ENCODE data around the gene METTL22. TPM values are rescaled to one million over a fixed set of nuclear protein-coding genes. Genes with fewer than 3 reads are reported as not detected.

The METTL22 gene
- polyA plus RNA-seq, 1 of the 3 experiments (the other 2 are of a cell fraction) = 38.3 TPM

DNA sequence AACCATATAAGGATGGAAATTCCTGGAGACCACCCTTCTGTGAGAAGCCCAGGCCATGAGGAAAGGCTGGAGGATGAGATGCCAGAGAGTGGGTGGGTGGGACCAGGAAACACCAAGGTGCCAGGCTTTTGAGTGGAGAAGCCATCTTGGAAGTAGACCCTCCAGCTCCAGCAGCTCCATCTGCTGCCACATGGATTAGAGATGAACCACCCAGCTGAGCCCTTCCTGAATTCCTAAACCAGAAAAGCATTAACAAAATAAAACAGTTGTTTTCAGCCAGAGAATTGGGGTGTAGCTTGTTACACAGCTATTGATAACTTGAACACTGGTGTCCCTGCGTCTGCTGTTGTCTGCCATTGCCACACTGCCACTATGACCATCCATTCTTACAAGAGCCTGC is 24.9 kb upstream of the METTL22 start:
- CTCF ChIA-PET = interaction anchor here (1.1 to 1.5 kb wide), 3 partner anchors 10 to 65 kb away, joined by 3 to 4 read pairs (median 4); no protein-coding TSS in a partner anchor
- WGBS (ENCODE audit: low lambda C conversion rate) = 33% methylated on average over 1 of the region's 1 CpG
- POLR2A ChIA-PET = no interaction called here

More for the DNA sequence above, 24.9 kb upstream of the METTL22 start:
- Histone ChIP-seq H3K9ac (no peak overlapping the region), H3K79me2 (ENCODE audit: insufficient read depth) (no peaks in the 10 kb centered on the region), H3K27ac (ENCODE audit: low read depth in 2 of 2, low read length in 1 of 2) (no peak overlapping the region), H3K36me3 (replicated peaks in 1 of 2; ENCODE audit: control insufficient read depth in 1 of 2, insufficient read depth in 2 of 2, low read length in 1 of 2) (no peaks in the 10 kb centered on the region), H3K4me2 (no peak overlapping the region), H3K4me3 (ENCODE audit: low read depth in 2 of 2, low read length in 1 of 2) (no peak overlapping the region), H2AFZ (ENCODE audit: low read depth) (no peak overlapping the region), H3K4me1 (ENCODE audit: control insufficient read depth in 1 of 2, insufficient read depth in 2 of 2, low read depth in 1 of 2, low read length in 1 of 2) (no peaks in the 10 kb centered on the region), H3K27me3 (ENCODE audit: insufficient read depth) (no peaks in the 10 kb centered on the region), H4K20me1 (ENCODE audit: insufficient read depth) (no peaks in the 10 kb centered on the region), H3F3A (replicated peaks; ENCODE audit: insufficient read depth) (no peaks in the 10 kb centered on the region), H3K9me3 (no peaks in the 10 kb centered on the region), H3K9me2 (no peaks in the 10 kb centered on the region)
- no peak for TF ChIP-seq EZH2phosphoT487 (IDR thresholded peaks at IDR 0.05; ENCODE audit: borderline replicate concordance, low read depth)
- no peak for TF ChIP-seq CTCF (IDR thresholded peaks at IDR 0.05)
- TF ChIP-seq PBX3 (IDR thresholded peaks at IDR 0.05) = no peak
- no peak for TF ChIP-seq FOXM1 (IDR thresholded peaks at IDR 0.05; ENCODE audit: low read depth)
- no peak for TF ChIP-seq TCF12 (IDR thresholded peaks at IDR 0.05)
- TF ChIP-seq, protein P1, sequence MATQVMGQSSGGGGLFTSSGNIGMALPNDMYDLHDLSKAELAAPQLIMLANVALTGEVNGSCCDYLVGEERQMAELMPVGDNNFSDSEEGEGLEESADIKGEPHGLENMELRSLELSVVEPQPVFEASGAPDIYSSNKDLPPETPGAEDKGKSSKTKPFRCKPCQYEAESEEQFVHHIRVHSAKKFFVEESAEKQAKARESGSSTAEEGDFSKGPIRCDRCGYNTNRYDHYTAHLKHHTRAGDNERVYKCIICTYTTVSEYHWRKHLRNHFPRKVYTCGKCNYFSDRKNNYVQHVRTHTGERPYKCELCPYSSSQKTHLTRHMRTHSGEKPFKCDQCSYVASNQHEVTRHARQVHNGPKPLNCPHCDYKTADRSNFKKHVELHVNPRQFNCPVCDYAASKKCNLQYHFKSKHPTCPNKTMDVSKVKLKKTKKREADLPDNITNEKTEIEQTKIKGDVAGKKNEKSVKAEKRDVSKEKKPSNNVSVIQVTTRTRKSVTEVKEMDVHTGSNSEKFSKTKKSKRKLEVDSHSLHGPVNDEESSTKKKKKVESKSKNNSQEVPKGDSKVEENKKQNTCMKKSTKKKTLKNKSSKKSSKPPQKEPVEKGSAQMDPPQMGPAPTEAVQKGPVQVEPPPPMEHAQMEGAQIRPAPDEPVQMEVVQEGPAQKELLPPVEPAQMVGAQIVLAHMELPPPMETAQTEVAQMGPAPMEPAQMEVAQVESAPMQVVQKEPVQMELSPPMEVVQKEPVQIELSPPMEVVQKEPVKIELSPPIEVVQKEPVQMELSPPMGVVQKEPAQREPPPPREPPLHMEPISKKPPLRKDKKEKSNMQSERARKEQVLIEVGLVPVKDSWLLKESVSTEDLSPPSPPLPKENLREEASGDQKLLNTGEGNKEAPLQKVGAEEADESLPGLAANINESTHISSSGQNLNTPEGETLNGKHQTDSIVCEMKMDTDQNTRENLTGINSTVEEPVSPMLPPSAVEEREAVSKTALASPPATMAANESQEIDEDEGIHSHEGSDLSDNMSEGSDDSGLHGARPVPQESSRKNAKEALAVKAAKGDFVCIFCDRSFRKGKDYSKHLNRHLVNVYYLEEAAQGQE (IDR thresholded peaks at IDR 0.05; ENCODE audit: low read depth, low read length) = no peak
- no peak for TF ChIP-seq CHD2 (IDR thresholded peaks at IDR 0.05; ENCODE audit: low read length, partially characterized antibody)
- no peak for TF ChIP-seq ELF1 (IDR thresholded peaks at IDR 0.05)
- TF ChIP-seq RAD21 (IDR thresholded peaks at IDR 0.05; ENCODE audit: low read length) = no peak
- no peak for TF ChIP-seq USF2 (IDR thresholded peaks at IDR 0.05; ENCODE audit: borderline replicate concordance, low read depth, low read length)
- no peak for TF ChIP-seq MXI1 (IDR thresholded peaks at IDR 0.05; ENCODE audit: low read depth, low read length)
- TF ChIP-seq, protein P2, sequence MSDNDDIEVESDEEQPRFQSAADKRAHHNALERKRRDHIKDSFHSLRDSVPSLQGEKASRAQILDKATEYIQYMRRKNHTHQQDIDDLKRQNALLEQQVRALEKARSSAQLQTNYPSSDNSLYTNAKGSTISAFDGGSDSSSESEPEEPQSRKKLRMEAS (IDR thresholded peaks at IDR 0.05; ENCODE audit: low read depth) = no peak
- no peak for TF ChIP-seq TAF1 (IDR thresholded peaks at IDR 0.05; ENCODE audit: borderline replicate concordance, low read depth, low read length)
- TF ChIP-seq JUND (IDR thresholded peaks at IDR 0.05) = no peak
- TF ChIP-seq FOSL2 (IDR thresholded peaks at IDR 0.05; ENCODE audit: borderline replicate concordance, low read depth) = no peak
- TF ChIP-seq RXRA (IDR thresholded peaks at IDR 0.05; ENCODE audit: borderline replicate concordance, low read depth) = no peak
- no peak for TF ChIP-seq SMC3 (IDR thresholded peaks at IDR 0.05; ENCODE audit: low read depth, low read length)
- DNase-seq = no peak
